ENCODE results near the gene LAMB4.

The LAMB4 gene

GRCh38 chr7:108094933-108095710, 35.0 kb downstream of the LAMB4 start:
- Histone ChIP-seq H3K4me3 (ENCODE audit: low read length) (no peak overlapping the region), H2AK5ac (ENCODE audit: low read length) (no peak overlapping the region), H3K23ac (ENCODE audit: low read length) (no peak overlapping the region), H3K27ac (ENCODE audit: low read depth, low read length) (no peak overlapping the region), H3K56ac (ENCODE audit: low read length) (no peak overlapping the region), H3K4me1 (ENCODE audit: control insufficient read depth, low read depth, low read length) (no peaks in the 10 kb centered on the region), H2BK5ac (ENCODE audit: low read length) (no peak overlapping the region), H3K36me3 (ENCODE audit: control insufficient read depth, insufficient read depth, low read length) (no peaks in the 10 kb centered on the region), H4K8ac (ENCODE audit: low read depth, low read length) (no peak overlapping the region), H2BK15ac (replicated peaks; ENCODE audit: low read depth) (no peak overlapping the region), H2BK120ac (ENCODE audit: low read depth, low read length) (no peak overlapping the region), H3K79me1 (ENCODE audit: low read length) (no peaks in the 10 kb centered on the region), H3K27me3 (ENCODE audit: insufficient read depth, low read length, poor library complexity) (no peaks in the 10 kb centered on the region), H4K5ac (ENCODE audit: low read length) (no peak overlapping the region), H3K9ac (ENCODE audit: low read length) (no peak overlapping the region), H3K18ac (ENCODE audit: low read length) (no peak overlapping the region), H3K4ac (ENCODE audit: low read depth, low read length) (no peak overlapping the region), H3K79me2 (ENCODE audit: control insufficient read depth, insufficient read depth, low read length) (no peaks in the 10 kb centered on the region), H3K4me2 (ENCODE audit: low read length) (no peak overlapping the region)
- no peak for DNase-seq
- no CpG with 5 or more reads among the region's 7 CpGs for WGBS (ENCODE audit: extremely low coverage, insufficient coverage, low lambda C conversion rate)

GRCh38 chr7:108094346-108094745, 35.8 kb downstream of the LAMB4 start:
- H4K8ac ChIP-seq (ENCODE audit: low read depth, low read length), result no peak overlapping the region
- DNase-seq, result no peak
- no peak overlapping the region for H2BK120ac ChIP-seq (ENCODE audit: low read depth, low read length)
- H3K9ac ChIP-seq (ENCODE audit: low read length), result no peak overlapping the region
- no peak overlapping the region for H3K23ac ChIP-seq (ENCODE audit: low read length)
- H3K4ac ChIP-seq (ENCODE audit: low read depth, low read length), result no peak overlapping the region
- no peaks in the 10 kb centered on the region for H3K79me1 ChIP-seq (ENCODE audit: low read length)
- no peak overlapping the region for H2BK5ac ChIP-seq (ENCODE audit: low read length)
- WGBS (ENCODE audit: extremely low coverage, insufficient coverage, low lambda C conversion rate), result no CpG with 5 or more reads among the region's 1 CpG
- H3K27me3 ChIP-seq (ENCODE audit: insufficient read depth, low read length, poor library complexity), result no peaks in the 10 kb centered on the region
- H4K5ac ChIP-seq (ENCODE audit: low read length), result no peak overlapping the region
- H3K27ac ChIP-seq (ENCODE audit: low read depth, low read length), result no peak overlapping the region
- no peak overlapping the region for H2AK5ac ChIP-seq (ENCODE audit: low read length)
- no peak overlapping the region for H3K4me3 ChIP-seq (ENCODE audit: low read length)
- H3K4me1 ChIP-seq (ENCODE audit: control insufficient read depth, low read depth, low read length), result no peaks in the 10 kb centered on the region
- H3K79me2 ChIP-seq (ENCODE audit: control insufficient read depth, insufficient read depth, low read length), result no peaks in the 10 kb centered on the region
- H2BK15ac ChIP-seq (replicated peaks; ENCODE audit: low read depth), result no peak overlapping the region
- H3K4me2 ChIP-seq (ENCODE audit: low read length), result no peak overlapping the region
- H3K56ac ChIP-seq (ENCODE audit: low read length), result no peak overlapping the region
- H3K36me3 ChIP-seq (ENCODE audit: control insufficient read depth, insufficient read depth, low read length), result no peaks in the 10 kb centered on the region
- H3K18ac ChIP-seq (ENCODE audit: low read length), result no peak overlapping the region

- no peak for DNase-seq
- Histone ChIP-seq H3K4me2 (ENCODE audit: low read length) (no peak overlapping the region), H2AK5ac (ENCODE audit: low read length) (no peak overlapping the region), H3K79me2 (ENCODE audit: control insufficient read depth, insufficient read depth, low read length) (no peaks in the 10 kb centered on the region), H3K27me3 (ENCODE audit: insufficient read depth, low read length, poor library complexity) (no peaks in the 10 kb centered on the region), H4K8ac (ENCODE audit: low read depth, low read length) (no peak overlapping the region), H3K23ac (ENCODE audit: low read length) (no peak overlapping the region), H3K27ac (ENCODE audit: low read depth, low read length) (no peak overlapping the region), H3K4me3 (ENCODE audit: low read length) (no peak overlapping the region), H4K5ac (ENCODE audit: low read length) (no peak overlapping the region), H3K9ac (ENCODE audit: low read length) (no peak overlapping the region), H3K4me1 (ENCODE audit: control insufficient read depth, low read depth, low read length) (no peaks in the 10 kb centered on the region), H3K36me3 (ENCODE audit: control insufficient read depth, insufficient read depth, low read length) (no peaks in the 10 kb centered on the region), H3K18ac (ENCODE audit: low read length) (no peak overlapping the region), H3K79me1 (ENCODE audit: low read length) (no peaks in the 10 kb centered on the region), H3K4ac (ENCODE audit: low read depth, low read length) (no peak overlapping the region), H2BK5ac (ENCODE audit: low read length) (no peak overlapping the region), H2BK120ac (ENCODE audit: low read depth, low read length) (no peak overlapping the region), H2BK15ac (replicated peaks; ENCODE audit: low read depth) (no peak overlapping the region), H3K56ac (ENCODE audit: low read length) (no peak overlapping the region)
- no CpG with 5 or more reads among the region's 4 CpGs for WGBS (ENCODE audit: extremely low coverage, insufficient coverage, low lambda C conversion rate)
Measured at GRCh38 chr7:108093851-108094331, 36.3 kb downstream of the LAMB4 start.

GRCh38 chr7:108093341-108093740, 36.8 kb downstream of the LAMB4 start:
- Histone ChIP-seq H3K4me2 (ENCODE audit: low read length) (no peak overlapping the region), H3K79me1 (ENCODE audit: low read length) (no peaks in the 10 kb centered on the region), H3K79me2 (ENCODE audit: control insufficient read depth, insufficient read depth, low read length) (no peaks in the 10 kb centered on the region), H3K4me3 (ENCODE audit: low read length) (no peak overlapping the region), H2BK5ac (ENCODE audit: low read length) (no peak overlapping the region), H3K56ac (ENCODE audit: low read length) (no peak overlapping the region), H3K18ac (ENCODE audit: low read length) (no peak overlapping the region), H3K4ac (ENCODE audit: low read depth, low read length) (no peak overlapping the region), H2BK120ac (ENCODE audit: low read depth, low read length) (no peak overlapping the region), H2AK5ac (ENCODE audit: low read length) (no peak overlapping the region), H3K27ac (ENCODE audit: low read depth, low read length) (no peak overlapping the region), H3K23ac (ENCODE audit: low read length) (no peak overlapping the region), H3K4me1 (ENCODE audit: control insufficient read depth, low read depth, low read length) (no peaks in the 10 kb centered on the region), H3K9ac (ENCODE audit: low read length) (no peak overlapping the region), H2BK15ac (replicated peaks; ENCODE audit: low read depth) (no peak overlapping the region), H4K8ac (ENCODE audit: low read depth, low read length) (no peak overlapping the region), H3K36me3 (ENCODE audit: control insufficient read depth, insufficient read depth, low read length) (no peaks in the 10 kb centered on the region), H3K27me3 (ENCODE audit: insufficient read depth, low read length, poor library complexity) (no peaks in the 10 kb centered on the region), H4K5ac (ENCODE audit: low read length) (no peak overlapping the region)
- no peak for DNase-seq
- no CpG with 5 or more reads among the region's 4 CpGs for WGBS (ENCODE audit: extremely low coverage, insufficient coverage, low lambda C conversion rate)

- no peak overlapping the region for H2BK15ac ChIP-seq (replicated peaks; ENCODE audit: low read depth)
- no peak overlapping the region for H3K18ac ChIP-seq (ENCODE audit: low read length)
- H3K9ac ChIP-seq (ENCODE audit: low read length), result no peak overlapping the region
- peak; percentile 40 for DNase-seq
- H3K4me2 ChIP-seq (ENCODE audit: low read length), result no peak overlapping the region
- no peak overlapping the region for H4K8ac ChIP-seq (ENCODE audit: low read depth, low read length)
- no peak overlapping the region for H3K56ac ChIP-seq (ENCODE audit: low read length)
- H3K4me3 ChIP-seq (ENCODE audit: low read length), result no peak overlapping the region
- no peak overlapping the region for H2AK5ac ChIP-seq (ENCODE audit: low read length)
- no peaks in the 10 kb centered on the region for H3K36me3 ChIP-seq (ENCODE audit: control insufficient read depth, insufficient read depth, low read length)
- no peaks in the 10 kb centered on the region for H3K27me3 ChIP-seq (ENCODE audit: insufficient read depth, low read length, poor library complexity)
- H3K4me1 ChIP-seq (ENCODE audit: control insufficient read depth, low read depth, low read length), result no peaks in the 10 kb centered on the region
- H3K23ac ChIP-seq (ENCODE audit: low read length), result no peak overlapping the region
- H2BK5ac ChIP-seq (ENCODE audit: low read length), result no peak overlapping the region
- H3K4ac ChIP-seq (ENCODE audit: low read depth, low read length), result no peak overlapping the region
- no peak overlapping the region for H3K27ac ChIP-seq (ENCODE audit: low read depth, low read length)
- H3K79me1 ChIP-seq (ENCODE audit: low read length), result no peaks in the 10 kb centered on the region
- H4K5ac ChIP-seq (ENCODE audit: low read length), result no peak overlapping the region
- no peaks in the 10 kb centered on the region for H3K79me2 ChIP-seq (ENCODE audit: control insufficient read depth, insufficient read depth, low read length)
- H2BK120ac ChIP-seq (ENCODE audit: low read depth, low read length), result no peak overlapping the region
- WGBS (ENCODE audit: extremely low coverage, insufficient coverage, low lambda C conversion rate), result no CpG with 5 or more reads among the region's 7 CpGs
Measured at GRCh38 chr7:108091461-108091831, 38.7 kb downstream of the LAMB4 start.

All from mesendoderm (in vitro differentiated cells).